IPS-18c (cell line): Measurements from ENCODE around the gene SLC22A8.

Source experiments
- H3K4me3 ChIP-seq: 2 replicates; pipeline ENCODE4 v1.7.0; 2013; ENCODE audit warnings: low read depth, mild to moderate bottlenecking, low read length, moderate library complexity; ENCODE audit not compliant: insufficient read depth
- H3K9me3 ChIP-seq: one replicate; pipeline ENCODE4 v1.6.1; 2013; ENCODE audit warnings: mild to moderate bottlenecking, low read length, moderate library complexity; ENCODE audit not compliant: control insufficient read depth, insufficient read depth

The SLC22A8 gene

DNA sequence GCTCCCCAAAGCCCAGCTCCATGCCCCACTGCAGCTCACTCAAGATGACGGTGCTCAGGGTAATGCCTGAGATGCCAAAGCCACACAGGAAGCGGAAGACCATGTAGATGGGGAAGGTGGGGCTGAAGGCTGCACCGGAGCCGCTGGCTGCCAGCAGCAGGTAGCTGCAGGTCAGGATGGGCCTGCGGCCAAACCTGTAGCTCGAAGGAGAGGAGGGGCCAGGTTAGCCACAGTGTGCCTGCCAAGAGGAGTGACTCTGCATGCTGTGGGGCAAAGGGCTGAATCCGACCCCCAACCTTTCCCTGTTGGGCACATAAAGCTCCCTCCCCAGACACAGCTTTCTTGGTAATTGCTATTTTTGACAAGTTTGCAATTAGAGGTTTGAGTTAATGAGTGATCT, 16.0 kb downstream of the SLC22A8 start:
- Histone ChIP-seq H3K4me3 (no peak overlapping the region), H3K9me3 (no peaks in the 10 kb centered on the region)

DNA sequence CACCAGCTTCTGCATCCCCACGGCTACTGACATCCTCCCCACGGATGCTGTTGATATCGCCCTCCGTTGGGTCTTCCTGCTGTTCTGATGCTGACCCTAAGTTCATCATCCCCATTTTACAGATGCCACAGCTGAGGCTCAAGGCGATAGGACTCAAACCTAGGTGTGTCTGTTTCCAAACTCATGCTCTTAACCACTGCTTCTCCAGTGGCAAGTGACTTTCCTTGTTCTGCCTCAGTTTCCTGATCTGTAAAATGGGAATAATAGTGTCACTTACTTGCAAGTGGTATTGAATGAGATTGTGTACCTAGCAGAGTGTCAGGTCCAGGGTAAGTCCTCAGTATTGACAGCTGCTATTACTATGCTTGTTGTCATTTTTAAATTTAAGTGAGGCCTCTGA, 16.5 kb downstream of the SLC22A8 start:
- H3K9me3 ChIP-seq: no peaks in the 10 kb centered on the region
- no peak overlapping the region for H3K4me3 ChIP-seq

DNA sequence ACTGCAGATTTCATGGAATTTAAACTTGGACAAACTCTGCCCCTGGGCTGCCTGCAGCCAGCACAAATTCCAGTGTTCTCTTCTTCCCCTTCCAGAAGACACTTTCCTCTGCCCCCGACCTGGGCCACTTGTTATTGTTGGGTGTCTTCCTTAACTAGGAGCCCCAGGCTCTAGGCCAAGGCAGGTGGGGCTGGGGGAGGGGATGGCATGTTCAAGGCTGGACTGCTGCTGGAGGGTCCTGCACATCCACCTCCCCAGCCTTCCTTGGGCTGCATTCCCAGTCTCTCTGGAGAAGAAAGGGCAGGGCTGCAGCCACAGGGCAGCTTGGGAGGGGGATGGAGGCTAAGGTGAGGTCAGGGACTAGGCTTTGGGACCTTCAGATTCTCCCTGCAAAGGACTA, 19.4 kb downstream of the SLC22A8 start:
- no peaks in the 10 kb centered on the region for H3K9me3 ChIP-seq

DNA sequence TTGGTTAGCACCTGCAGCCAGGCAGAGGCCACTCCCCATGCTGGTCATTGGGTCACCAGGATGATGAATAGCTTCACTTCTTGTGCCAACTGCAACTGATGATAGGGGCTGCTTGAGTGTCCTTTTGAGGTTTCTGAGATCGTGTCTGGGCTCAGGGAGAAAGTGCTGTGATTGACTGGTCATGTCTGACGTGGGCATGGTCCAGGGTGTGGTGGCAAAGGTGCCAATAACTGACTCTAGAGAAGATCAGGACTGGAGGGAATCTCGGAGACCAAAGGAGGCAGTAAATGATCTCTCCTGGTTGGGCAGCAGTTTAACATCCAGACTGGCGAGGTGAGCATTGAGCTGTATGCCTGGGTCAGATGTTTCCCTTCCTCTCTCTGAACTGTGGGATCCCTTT, 20.9 kb downstream of the SLC22A8 start:
- H3K4me3 ChIP-seq: no peak overlapping the region
- no peaks in the 10 kb centered on the region for H3K9me3 ChIP-seq

More for the DNA sequence above, 19.4 kb downstream of the SLC22A8 start:
- H3K4me3 ChIP-seq: no peak overlapping the region

DNA sequence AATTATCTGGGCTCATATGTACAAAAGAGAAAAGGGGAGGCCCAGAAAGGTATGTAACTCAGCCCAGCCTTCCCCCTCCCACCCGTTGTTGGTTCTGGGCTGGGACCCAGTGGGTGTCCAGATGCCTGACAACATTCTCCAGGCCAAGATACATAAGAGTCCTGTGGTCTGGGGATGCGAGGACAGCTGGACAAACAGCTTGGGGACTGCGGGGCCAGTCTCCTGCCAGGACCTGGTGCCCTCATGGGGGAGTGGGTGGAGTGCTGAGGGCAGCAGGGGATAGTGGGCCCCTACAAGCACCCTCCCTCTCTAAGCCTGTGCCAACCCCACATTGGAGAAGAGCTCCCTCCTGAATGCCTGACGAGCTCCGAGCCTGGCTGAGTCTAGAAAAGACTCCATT, 27.4 kb downstream of the SLC22A8 start:
- Histone ChIP-seq H3K9me3 (peaks cover 2% of the 10 kb centered on the region), H3K4me3 (no peak overlapping the region)

DNA sequence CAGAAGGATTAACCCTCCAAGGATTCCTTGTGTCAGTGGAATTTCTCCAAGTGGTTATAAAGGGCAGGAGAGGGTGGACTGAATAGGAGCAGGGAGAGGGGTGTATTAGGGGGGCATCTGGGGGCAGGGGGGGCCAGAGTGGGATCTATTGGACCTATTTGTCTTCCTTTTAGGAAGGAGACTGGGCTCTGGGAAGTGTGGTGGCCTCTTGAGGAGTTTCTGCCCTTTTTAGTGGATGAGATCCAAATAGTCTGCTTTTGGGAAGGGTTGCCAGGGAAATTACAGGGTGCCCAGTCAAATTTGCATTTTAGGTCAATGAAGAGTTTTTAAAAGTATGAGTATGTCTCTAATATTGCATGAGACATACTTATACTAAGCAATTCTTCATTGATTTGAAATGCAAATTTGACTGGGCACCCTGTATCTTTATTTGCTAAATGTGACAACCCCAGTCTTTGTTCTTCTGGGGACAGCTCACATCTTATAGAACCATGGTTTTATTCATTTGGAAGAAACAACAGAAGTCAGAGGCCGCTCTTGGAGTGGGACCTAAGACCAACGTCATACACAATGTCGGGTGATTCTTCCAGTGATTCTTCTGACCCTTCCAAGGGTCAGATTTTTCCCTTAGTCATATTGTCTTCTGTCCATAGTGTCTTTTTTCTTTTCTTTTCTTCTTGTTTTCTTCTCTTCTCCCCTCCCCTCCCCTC, 30.4 kb downstream of the SLC22A8 start:
- peaks cover 2% of the 10 kb centered on the region for H3K9me3 ChIP-seq
- H3K4me3 ChIP-seq: no peak overlapping the region

DNA sequence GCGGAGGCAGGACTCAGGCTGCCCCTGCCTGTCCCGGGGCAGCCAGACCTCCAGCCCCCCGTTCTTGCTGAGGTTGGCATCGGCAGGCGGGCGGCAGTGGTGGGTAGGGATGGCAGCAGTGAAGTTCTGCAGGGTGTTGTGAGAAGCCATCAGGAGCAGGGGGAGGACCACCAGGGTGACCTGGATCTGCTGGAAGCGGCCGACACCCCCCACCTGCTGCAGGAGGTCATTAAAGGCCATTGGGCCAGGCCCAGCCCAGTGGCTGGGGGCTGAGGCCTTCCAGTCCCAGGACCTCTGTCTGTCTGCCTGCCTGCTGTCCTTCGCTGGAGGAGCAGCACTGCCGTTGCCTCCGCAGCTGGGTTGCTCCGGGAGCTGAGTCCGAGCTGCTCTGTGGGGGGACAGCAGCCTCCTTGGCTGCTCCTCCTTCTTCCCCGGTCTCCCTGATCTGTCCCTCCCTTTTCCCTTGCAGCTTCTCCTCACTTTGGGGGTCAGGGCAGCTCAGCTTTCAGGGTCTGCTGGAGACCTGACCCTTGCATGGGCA, 31.1 kb downstream of the SLC22A8 start, which contains the start of gene SLC22A6:
Gene SLC22A6, minus strand, starts transcription at position 517 of the 541 bp plus-strand sequence. Its CDS starts 277 bp downstream, at position 240.
- Histone ChIP-seq H3K4me3 (no peak within 1 kb of the TSS; the same call in 1 of the 2 replicates), H3K9me3 (peaks cover 2% of the 10 kb centered on the region)

DNA sequence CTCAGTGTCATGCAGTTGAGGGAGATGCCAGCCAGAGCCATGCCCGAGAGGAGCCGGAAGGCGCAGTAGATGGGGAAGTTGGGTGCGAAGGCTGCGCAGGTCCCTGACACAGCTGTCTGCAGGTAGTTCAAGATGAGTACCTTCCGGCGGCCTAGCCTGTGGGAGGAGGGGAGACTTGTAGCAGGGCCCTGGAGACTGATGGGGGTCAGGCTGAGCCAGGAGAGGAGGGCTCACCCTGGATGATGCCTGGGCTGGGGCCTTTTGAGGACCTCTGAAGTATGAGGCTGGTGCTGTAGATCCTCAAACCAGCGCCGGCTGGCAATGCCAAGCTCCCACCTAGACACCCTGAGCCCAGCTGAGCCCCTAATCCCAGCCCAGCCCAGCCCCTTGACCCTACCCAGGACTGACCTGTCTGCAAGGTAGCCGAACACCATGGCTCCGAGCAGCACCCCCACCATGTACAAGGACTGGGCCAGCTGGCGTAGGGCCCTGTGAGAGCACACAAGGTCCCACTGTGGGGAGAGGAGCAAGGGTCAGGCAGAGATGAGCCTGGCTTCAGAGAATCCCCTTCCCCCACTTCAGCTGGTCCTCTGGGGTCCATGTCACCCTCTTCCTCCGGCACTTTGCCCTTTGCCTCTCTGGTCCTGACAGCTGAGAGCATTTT, 32.0 kb downstream of the SLC22A8 start:
- no peak overlapping the region for H3K4me3 ChIP-seq

DNA sequence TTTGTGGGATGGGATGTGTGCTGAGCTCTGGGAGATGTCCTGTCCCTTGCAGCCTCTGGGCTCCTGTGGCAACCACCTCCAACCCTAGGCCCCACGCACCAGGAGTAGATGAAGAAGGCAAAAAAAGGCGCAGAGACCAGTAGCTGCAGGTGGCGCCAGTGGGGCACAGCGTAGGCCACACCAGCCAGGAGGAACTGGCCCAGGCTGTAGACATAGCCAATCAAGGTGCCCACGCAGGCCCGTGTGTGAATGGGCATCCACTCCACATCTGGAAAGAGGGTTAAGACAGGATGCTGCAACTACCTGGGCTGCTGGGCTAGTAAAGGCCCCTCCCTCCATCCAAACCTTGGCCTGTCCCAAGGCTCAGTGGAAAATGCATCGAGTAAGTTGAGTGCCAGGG, 33.9 kb downstream of the SLC22A8 start:
- Histone ChIP-seq H3K9me3 (no peaks in the 10 kb centered on the region), H3K4me3 (no peak overlapping the region)

More for the DNA sequence above, 32.0 kb downstream of the SLC22A8 start:
- H3K9me3 ChIP-seq: no peaks in the 10 kb centered on the region

DNA sequence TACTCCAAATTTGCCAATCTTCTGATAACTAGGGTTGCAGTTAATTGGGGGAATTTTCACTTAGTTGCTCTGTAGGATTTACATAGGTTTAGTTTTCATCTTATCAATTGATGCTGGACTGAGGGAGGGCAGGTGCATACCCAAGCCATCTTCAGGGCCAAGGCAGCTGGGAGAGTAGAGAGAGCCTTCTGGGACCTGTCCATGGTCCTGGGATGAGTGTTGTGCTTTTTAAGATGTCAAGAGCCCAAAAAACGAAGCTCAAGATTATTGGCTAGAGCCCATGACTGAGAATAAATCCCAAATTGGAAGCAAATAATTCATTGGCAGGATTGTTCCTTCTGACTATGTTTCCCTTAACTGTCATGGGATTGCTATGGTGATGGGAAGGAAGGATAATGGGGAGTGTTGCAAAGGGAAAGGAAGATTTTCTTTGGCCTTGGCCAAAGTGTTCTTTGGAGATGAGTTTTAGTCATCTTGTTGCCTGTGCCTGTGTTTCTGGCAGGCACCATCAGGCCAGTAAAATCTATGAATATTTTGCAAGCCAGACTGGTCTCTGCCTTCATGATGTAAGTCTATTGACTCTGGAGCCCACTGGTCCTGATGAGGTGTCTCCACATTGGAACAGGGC, 35.4 kb downstream of the SLC22A8 start:
- Histone ChIP-seq H3K4me3 (no peak overlapping the region), H3K9me3 (no peaks in the 10 kb centered on the region)

DNA sequence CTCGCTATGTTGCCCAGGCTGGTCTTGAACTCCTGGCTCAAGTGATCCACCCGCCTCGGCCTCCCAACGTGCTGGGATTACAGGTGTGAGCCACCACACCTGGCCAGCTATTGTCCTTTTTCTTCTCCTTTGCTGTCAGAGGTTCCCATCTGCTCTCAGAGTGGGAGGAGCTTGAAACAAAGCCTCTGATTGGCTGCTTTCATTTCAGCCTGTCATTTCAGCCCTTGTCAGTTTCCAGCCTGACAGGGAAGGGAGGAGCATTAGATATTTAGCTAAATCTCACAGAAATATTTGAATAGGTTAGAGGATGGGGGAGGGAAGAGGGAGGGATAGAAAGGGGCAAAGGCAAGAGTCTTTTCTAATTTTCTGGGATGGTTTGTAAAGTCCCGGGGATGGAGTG, 39.5 kb downstream of the SLC22A8 start:
- Histone ChIP-seq H3K9me3 (no peaks in the 10 kb centered on the region), H3K4me3 (no peak overlapping the region)

DNA sequence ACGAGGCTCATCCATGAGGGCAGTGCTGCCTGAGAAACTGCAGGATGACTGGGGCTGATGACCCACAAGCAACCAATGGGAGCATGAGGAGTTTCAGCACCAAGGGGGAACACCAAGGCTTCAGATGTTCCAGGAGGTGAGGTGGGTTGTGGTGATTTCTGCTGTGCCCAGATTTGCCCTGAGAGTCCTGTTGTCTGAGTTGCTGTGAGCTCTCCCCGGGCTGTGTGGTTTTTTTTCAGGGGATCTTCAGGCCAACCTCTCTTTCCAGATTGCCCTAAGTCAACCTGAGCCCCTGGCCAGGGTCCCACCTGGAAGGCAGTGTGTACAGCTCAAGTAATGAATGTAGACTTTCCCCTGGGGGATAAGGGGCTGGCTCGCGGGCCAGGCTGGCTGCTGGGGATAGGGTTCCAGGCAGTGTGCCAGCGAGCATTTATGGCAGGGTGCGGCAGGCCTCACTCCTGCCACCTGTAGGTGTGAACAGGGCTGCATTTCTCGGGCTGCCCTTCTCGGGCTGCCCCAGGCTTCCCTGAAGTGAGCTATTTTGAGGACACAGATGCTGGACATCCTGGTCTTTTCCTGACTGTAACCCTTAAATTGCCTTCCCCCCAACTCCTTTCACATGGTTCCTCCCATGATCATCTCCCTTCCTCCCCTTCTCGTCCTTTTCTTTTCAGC, 40.7 kb downstream of the SLC22A8 start:
- Histone ChIP-seq H3K9me3 (no peaks in the 10 kb centered on the region), H3K4me3 (no peak overlapping the region)

DNA sequence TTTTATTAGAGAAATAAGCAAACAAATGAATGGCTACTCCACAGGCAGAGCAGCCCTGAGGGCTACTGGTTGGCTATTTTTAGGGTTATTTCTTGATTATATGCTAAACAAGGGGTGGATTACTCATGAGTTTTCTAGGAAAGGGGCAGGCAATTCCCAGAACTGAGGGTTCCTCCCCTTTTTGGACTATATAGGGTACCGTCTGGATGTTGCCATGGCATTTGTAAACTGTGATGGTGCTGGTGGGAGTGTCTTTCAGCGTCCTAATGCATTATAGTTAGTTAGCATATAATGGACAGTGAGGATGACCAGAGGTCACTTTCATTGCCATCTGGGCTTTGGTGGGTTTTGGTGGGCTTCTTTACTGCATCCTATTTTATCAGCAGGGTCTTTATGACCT, 50.1 kb downstream of the SLC22A8 start:
- no peaks in the 10 kb centered on the region for H3K9me3 ChIP-seq
- no peak overlapping the region for H3K4me3 ChIP-seq

DNA sequence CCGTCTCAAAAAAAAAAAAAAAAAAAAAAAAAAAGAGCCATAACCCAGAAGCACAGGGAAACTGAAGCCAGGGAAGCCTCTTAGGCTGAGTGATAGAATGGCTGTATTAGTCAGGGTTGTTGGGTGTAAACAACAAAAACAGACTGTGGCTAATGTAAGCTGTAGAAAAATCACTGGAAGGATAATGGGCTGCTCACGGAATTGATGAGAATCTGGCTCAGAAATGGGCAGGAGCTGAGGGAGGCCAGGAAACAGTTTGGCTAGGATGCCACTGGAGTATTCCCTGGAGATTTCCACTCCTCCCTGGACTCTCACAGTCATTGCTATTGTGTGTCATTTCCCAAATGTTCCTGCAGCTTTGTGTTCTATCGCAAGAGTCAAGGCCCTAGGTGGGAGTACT, 53.2 kb downstream of the SLC22A8 start:
- Histone ChIP-seq H3K9me3 (no peaks in the 10 kb centered on the region), H3K4me3 (no peak overlapping the region)

DNA sequence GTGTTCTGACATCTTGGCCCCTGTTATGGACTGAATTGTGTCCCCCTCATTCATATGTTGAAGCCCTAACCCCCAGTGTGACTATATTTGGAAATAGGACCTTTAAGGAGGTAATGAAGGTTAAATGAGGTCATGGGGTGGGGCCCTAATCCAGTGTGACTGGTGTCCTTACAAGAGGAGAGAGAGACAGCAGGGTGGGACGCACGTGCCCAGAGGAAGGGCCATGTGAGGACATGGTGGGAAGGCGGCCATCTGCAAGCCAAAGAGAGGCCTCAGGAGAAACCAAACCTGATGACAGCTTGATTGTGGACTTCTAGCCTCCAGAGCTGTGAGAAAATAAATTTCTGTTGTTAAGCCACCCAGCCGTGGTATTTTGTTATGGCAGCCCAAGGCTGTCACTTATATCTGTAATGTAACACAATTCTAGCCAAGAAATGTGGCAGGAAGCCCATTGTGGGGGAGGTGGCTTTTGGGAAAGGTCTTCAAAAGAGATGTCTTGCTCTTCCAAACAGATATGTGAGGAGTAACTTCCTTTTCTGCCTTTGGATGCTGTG, 54.5 kb downstream of the SLC22A8 start:
- Histone ChIP-seq H3K9me3 (no peaks in the 10 kb centered on the region), H3K4me3 (no peak overlapping the region)

DNA sequence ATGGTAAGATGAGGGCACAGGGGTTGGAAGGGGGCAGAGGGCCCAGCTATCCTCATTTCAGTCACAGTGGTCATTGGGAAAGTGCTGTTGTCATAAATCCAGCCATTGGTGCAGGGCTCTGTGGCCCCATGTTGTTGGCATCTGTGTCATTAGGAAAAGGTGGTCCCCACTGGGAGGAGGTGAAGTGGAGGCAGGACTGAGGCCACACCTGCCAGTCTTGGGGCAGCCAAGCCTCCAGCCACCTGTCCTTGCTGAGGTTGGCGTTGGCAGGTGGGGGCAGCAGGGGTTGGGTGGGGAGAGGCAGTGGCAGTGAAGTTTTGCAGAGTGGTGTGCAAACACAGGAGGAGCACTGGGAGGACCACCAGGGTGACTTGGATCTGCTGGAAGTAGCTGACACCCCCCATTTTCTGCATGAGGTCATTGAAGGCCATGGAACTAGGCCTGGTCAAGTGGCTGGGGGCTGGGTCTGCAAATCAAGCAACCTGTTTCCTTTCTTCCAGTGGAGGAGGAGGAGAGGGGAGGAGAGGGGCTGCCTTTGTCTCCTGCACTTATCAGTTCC, 56.1 kb downstream of the SLC22A8 start:
- Histone ChIP-seq H3K9me3 (no peaks in the 10 kb centered on the region), H3K4me3 (no peak overlapping the region)
